CD8-positive, alpha-beta memory T cell (primary cell): ENCODE results near the gene NKTR. TPM values are rescaled to one million over a fixed set of nuclear protein-coding genes. Genes with fewer than 3 reads are reported as not detected.
A peak's percentile ranks its signal among the peaks of the same experiment; 100 is the strongest.

ENCODE experiments used
- CTCF ChIA-PET: fragments of 350-600 bp; sonication (Branson Sonifier 250); formaldehyde crosslinking; loops from one replicate; lab custom pipeline; 2021; ENCODE audit warnings: antibody characterized with exemption; lab: Charles Lee
- POLR2A ChIA-PET: fragments of 350-600 bp; sonication (Branson Sonifier 250); formaldehyde crosslinking; loops from one replicate; lab custom pipeline; 2021; ENCODE audit warnings: antibody characterized with exemption; lab: Charles Lee
- DNase-seq, 5 donors: peaks; one replicate each; pipeline versions ENCODE4 v3.0.0 to v3.0.0-alpha.2; 2020 to 2022; ENCODE audit warnings: mixed read lengths in 1 of 5
- H3K27ac ChIP-seq: one replicate; pipeline ENCODE4 v1.7.0; 2013; ENCODE audit warnings: low read depth, mild to moderate bottlenecking, low read length, moderate library complexity
- H3K27me3 ChIP-seq: 2 replicates; pipeline ENCODE4 v1.7.0; 2013; ENCODE audit warnings: low read length, mild to moderate bottlenecking; ENCODE audit not compliant: insufficient read depth, poor library complexity, severe bottlenecking
- H3K36me3 ChIP-seq: 2 replicates; pipeline ENCODE4 v1.7.0; 2013; ENCODE audit warnings: mild to moderate bottlenecking, low read length, moderate library complexity; ENCODE audit not compliant: insufficient read depth
- H3K4me1 ChIP-seq: 2 replicates; pipeline ENCODE4 v1.7.0; 2013; ENCODE audit warnings: mild to moderate bottlenecking, low read length, moderate library complexity; ENCODE audit not compliant: insufficient read depth
- H3K4me3 ChIP-seq: 2 replicates; pipeline ENCODE4 v1.7.0; 2013; ENCODE audit warnings: mild to moderate bottlenecking, low read length
- H3K9me3 ChIP-seq: 2 replicates; pipeline ENCODE4 v1.7.0; 2013; ENCODE audit warnings: mild to moderate bottlenecking, low read length
- H3K27ac Mint-ChIP-seq, 8 donors: one replicate each; pipeline ENCODE4 v1.8.0; 2020 to 2021; ENCODE audit warnings: mixed read lengths in 8 of 8, mild to moderate bottlenecking in 6 of 8, inconsistent platforms in 3 of 8, moderate library complexity in 3 of 8
- H3K27me3 Mint-ChIP-seq, 2 donors: one replicate each; pipeline ENCODE4 v1.8.0; 2020 to 2021; ENCODE audit warnings: mixed read lengths in 2 of 2, mild to moderate bottlenecking in 1 of 2, moderate library complexity in 1 of 2
- H3K36me3 Mint-ChIP-seq, 3 donors: one replicate each; pipeline ENCODE4 v1.8.0; 2020 to 2021; ENCODE audit warnings: mixed read lengths in 3 of 3, inconsistent platforms in 1 of 3, mild to moderate bottlenecking in 1 of 3
- H3K4me1 Mint-ChIP-seq, 3 donors: one replicate each; pipeline ENCODE4 v1.8.0; 2020 to 2021; ENCODE audit warnings: mixed read lengths in 3 of 3, inconsistent platforms in 1 of 3, mild to moderate bottlenecking in 1 of 3
- H3K4me3 Mint-ChIP-seq, 7 donors: one replicate each; pipeline ENCODE4 v1.8.0; 2020 to 2021; ENCODE audit warnings: mixed read lengths in 7 of 7, mild to moderate bottlenecking in 6 of 7, moderate library complexity in 4 of 7, inconsistent platforms in 2 of 7
- H3K9me3 Mint-ChIP-seq, 5 donors: one replicate each; pipeline ENCODE4 v1.8.0; 2020 to 2022; ENCODE audit warnings: mixed read lengths in 5 of 5, mild to moderate bottlenecking in 3 of 5, moderate library complexity in 2 of 5, inconsistent platforms in 1 of 5
- polyA plus RNA-seq: library from polyadenylated mRNA; unstranded; fragments of 300-500 nt; fragmentation: Illumina TruSeq; gene quantifications from one replicate; pipeline ENCODE4 v1.2.3, GENCODE V29; 2021
- total RNA-seq, 2 experiments: library from RNA; stranded (reverse); gene quantifications; one replicate each; pipeline ENCODE4 v1.2.3, GENCODE V29; 2021

The NKTR gene
- total and polyA plus RNA-seq, 3 experiments from 2014 or later, result 15.8 to 58.2 (median 54.1) TPM

DNA sequence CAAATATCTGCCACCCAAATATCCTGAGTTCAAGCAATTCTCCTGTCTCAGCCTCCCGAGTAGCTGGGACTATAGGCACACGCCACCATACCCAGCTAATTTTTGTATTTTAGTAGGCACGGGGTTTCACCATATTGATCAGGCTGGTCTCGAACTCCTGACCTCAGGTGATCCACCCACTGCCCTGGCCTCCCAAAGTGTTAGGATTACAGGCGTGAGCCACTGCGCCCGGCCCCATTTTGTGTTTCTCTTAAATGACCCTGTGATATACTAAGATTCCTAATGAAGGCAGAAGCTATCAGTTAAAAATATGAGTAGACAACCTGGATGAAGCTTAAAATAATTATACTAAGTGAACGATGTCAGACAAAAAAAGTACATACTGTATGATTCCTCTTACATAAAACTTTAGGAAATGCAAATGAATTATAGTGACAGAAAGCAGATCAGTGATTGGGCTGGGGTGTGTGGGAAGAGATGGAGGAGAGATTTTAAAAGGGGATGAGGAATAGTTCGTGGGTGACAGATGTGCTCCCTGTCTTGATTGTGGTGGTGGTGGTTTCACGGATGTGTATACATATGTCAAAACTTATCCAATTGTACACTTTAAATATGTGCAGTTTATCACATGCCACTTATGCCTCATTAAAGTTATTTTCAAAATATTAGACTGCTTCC lies 81.0 kb downstream of the NKTR start:
- Mint-ChIP-seq H3K9me3 (peaks cover 5 to 18% (median 14%) of the 10 kb centered on the region in 5 donors), H3K4me3 (no peak overlapping the region), H3K27me3 (peaks cover 15 to 48% of the 10 kb centered on the region in 2 donors), H3K27ac (no peak overlapping the region), H3K4me1 (peaks cover 0 to 5% (median 0%) of the 10 kb centered on the region in 3 donors), H3K36me3 (peaks cover 0 to 6% (median 0%) of the 10 kb centered on the region in 3 donors)
- no peak overlapping the region for H3K4me3 ChIP-seq
- no peaks in the 10 kb centered on the region for H3K4me1 ChIP-seq
- H3K9me3 ChIP-seq, result no peaks in the 10 kb centered on the region
- ChIA-PET CTCF (no interaction called here), POLR2A (no interaction called here)
- H3K27ac ChIP-seq, result no peak overlapping the region
- no peak for DNase-seq
- no peaks in the 10 kb centered on the region for H3K27me3 ChIP-seq
- no peaks in the 10 kb centered on the region for H3K36me3 ChIP-seq

DNA sequence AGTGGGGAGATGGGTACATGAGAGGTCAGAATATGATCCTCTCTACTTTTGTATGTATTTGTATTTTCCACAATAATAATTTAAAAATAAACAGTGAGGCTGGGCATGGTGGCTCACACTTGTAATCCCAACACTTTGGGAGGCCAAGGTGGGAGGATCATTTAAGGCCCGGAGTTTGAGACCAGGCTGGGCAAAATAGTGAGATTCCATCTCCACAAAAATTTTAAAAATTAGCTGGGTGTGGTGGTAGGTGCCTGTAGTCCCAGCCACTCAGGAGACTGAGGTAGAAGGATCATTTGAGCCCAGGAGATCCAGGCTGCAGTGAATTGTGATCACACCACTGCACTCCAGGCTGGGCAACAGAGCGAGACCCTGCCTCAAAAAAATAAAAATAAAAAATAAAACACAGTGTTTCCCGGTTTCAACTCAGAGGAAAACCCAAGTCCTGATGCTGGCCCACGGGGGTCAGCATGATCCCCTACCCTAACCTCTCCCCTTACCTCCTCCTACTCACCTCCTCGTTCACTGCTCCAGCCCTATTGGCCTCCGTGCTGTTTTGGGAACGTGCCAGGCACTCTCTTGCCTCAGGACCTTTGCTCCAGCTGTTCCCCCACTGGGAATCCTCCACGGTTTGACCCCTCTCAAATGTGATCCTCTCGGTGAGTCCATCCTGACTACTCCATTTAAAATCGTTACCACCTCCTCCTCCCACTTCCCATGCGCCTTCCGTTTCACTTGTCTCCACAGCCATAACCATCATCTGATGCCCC lies 82.0 kb downstream of the NKTR start:
- Mint-ChIP-seq H3K27me3 (peaks cover 16 to 39% of the 10 kb centered on the region in 2 donors), H3K36me3 (peaks cover 0 to 5% (median 0%) of the 10 kb centered on the region in 3 donors), H3K4me1 (peaks cover 0 to 5% (median 0%) of the 10 kb centered on the region in 3 donors), H3K4me3 (no peak overlapping the region), H3K27ac (no peak overlapping the region), H3K9me3 (peaks cover 0 to 11% (median 8%) of the 10 kb centered on the region in 5 donors)
- H3K27me3 ChIP-seq, result no peaks in the 10 kb centered on the region
- CTCF ChIA-PET, result no interaction called here
- POLR2A ChIA-PET, result no interaction called here
- H3K36me3 ChIP-seq, result no peaks in the 10 kb centered on the region
- no peak overlapping the region for H3K27ac ChIP-seq
- H3K4me3 ChIP-seq, result no peak overlapping the region
- H3K9me3 ChIP-seq, result no peaks in the 10 kb centered on the region
- peak in 1 of 5 donors; percentile 20 for DNase-seq
- no peaks in the 10 kb centered on the region for H3K4me1 ChIP-seq

DNA sequence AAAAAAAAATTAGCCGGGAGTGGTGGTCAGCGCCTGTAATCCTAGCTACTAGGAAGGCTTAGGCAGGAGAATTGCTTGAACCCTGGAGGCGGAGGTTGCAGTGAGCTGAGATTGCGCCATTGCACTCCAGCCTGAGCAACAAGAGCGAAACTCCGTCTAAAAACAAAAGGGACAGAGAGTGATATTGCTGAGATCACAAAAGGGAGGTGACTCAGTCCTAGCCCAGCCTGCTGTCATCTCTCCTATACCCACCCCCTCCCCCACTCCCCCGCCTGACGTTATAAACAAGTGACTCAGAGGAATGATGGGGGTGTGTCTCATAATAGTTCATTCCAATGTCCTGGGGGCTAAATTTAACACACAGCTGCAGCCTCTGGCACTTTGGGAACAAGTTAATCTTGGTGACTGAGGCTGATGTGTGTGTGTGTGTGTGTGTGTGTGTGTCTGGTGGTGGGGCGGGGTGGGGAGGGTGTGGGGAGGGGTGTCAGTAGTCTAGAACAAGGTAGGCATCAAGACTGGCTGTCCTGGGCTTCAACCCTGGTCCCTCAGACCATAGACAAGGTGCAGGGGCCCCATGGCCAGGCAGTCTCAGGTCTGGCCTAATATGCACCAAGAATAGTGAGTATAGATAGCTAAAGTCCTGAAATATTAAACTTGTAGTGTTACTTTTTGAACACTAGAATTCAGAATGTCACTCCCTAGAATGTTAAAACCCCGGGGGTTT lies 83.6 kb downstream of the NKTR start:
- CTCF ChIA-PET, result no interaction called here

DNA sequence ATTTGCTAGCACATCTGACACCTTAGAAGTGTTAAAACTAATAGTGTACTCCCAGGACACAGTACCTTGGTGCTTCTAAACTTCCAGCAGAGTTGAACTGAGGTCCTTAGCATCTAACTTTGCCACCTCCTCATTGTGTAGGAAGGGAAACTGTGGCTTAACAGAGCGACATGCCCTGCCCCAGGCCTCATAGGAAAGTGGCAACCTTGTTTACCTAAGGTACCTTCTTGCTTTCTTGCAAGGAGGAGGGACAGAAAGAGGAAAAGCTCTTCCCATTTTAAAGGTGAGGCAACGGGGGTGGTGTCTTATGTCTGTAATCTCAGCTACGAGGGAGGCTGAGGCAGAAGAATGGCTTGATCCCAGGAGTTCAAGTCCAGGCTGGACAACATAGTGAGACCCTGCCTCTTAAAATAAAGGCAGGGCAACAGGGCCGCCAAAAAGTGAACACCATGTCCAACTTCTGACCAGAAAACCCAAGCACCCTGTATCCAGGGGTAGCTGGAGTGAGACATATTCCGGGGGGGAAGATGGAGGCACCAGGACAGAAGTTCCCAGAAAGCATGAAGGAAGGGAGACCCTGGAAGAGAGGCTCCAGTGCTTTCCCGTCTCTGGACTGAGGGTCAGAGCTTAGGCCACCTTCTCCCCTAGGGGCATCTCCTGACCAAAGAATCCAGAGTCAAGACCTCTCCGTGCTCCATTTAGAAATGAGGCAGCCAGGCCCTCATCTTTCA lies 84.3 kb downstream of the NKTR start:
- Mint-ChIP-seq H3K27ac (no peak overlapping the region), H3K36me3 (no peaks in the 10 kb centered on the region), H3K4me3 (no peak overlapping the region), H3K27me3 (peaks cover 16 to 32% of the 10 kb centered on the region in 2 donors), H3K9me3 (no peaks in the 10 kb centered on the region), H3K4me1 (peaks cover 0 to 5% (median 0%) of the 10 kb centered on the region in 3 donors)
- H3K9me3 ChIP-seq, result no peaks in the 10 kb centered on the region
- no peaks in the 10 kb centered on the region for H3K27me3 ChIP-seq
- DNase-seq, result no peak
- ChIA-PET CTCF (no interaction called here), POLR2A (no interaction called here)
- no peaks in the 10 kb centered on the region for H3K36me3 ChIP-seq
- no peaks in the 10 kb centered on the region for H3K4me1 ChIP-seq
- no peak overlapping the region for H3K4me3 ChIP-seq
- no peak overlapping the region for H3K27ac ChIP-seq

More for the DNA sequence above, 83.6 kb downstream of the NKTR start:
- H3K36me3 Mint-ChIP-seq, result no peaks in the 10 kb centered on the region
- DNase-seq, result peak in 1 of 5 donors; percentile 29
- H3K4me1 ChIP-seq, result no peaks in the 10 kb centered on the region
- H3K36me3 ChIP-seq, result no peaks in the 10 kb centered on the region
- POLR2A ChIA-PET, result interaction anchor here (0.6 kb wide), 1 partner anchor 31 kb away, joined by 3 read pairs; no protein-coding TSS in a partner anchor
- no peak overlapping the region for H3K27ac ChIP-seq
- H3K27me3 Mint-ChIP-seq, result peaks cover 16 to 28% of the 10 kb centered on the region in 2 donors
- H3K4me1 Mint-ChIP-seq, result peaks cover 0 to 5% (median 0%) of the 10 kb centered on the region in 3 donors
- no peak overlapping the region for H3K4me3 ChIP-seq
- no peaks in the 10 kb centered on the region for H3K27me3 ChIP-seq
- no peak overlapping the region for H3K27ac Mint-ChIP-seq
- H3K9me3 ChIP-seq, result no peaks in the 10 kb centered on the region
- H3K9me3 Mint-ChIP-seq, result no peaks in the 10 kb centered on the region
- no peak overlapping the region for H3K4me3 Mint-ChIP-seq

GRCh38 chr3:42685363-42685881 lies 84.9 kb downstream of the NKTR start, which contains the start of gene KLHL40:
Gene KLHL40 (plus strand): TSS chr3:42685537. CDS start chr3:42685619, 82 bp downstream.
- DNase-seq, result no peak
- Mint-ChIP-seq H3K9me3 (no peaks in the 10 kb centered on the region), H3K36me3 (no peaks in the 10 kb centered on the region), H3K27me3 (peaks cover 16 to 29% of the 10 kb centered on the region in 2 donors), H3K27ac (no peak within 1 kb of the TSS), H3K4me1 (peaks cover 0 to 5% (median 0%) of the 10 kb centered on the region in 3 donors), H3K4me3 (peak within 1 kb of the TSS in 1 of 7 donors; percentile 13)
- no peak within 1 kb of the TSS for H3K27ac ChIP-seq
- POLR2A ChIA-PET, result no interaction called here
- H3K4me1 ChIP-seq, result no peaks in the 10 kb centered on the region
- H3K9me3 ChIP-seq, result no peaks in the 10 kb centered on the region
- H3K27me3 ChIP-seq, result no peaks in the 10 kb centered on the region
- CTCF ChIA-PET, result no interaction called here
- H3K4me3 ChIP-seq, result no peak within 1 kb of the TSS
- H3K36me3 ChIP-seq, result no peaks in the 10 kb centered on the region

DNA sequence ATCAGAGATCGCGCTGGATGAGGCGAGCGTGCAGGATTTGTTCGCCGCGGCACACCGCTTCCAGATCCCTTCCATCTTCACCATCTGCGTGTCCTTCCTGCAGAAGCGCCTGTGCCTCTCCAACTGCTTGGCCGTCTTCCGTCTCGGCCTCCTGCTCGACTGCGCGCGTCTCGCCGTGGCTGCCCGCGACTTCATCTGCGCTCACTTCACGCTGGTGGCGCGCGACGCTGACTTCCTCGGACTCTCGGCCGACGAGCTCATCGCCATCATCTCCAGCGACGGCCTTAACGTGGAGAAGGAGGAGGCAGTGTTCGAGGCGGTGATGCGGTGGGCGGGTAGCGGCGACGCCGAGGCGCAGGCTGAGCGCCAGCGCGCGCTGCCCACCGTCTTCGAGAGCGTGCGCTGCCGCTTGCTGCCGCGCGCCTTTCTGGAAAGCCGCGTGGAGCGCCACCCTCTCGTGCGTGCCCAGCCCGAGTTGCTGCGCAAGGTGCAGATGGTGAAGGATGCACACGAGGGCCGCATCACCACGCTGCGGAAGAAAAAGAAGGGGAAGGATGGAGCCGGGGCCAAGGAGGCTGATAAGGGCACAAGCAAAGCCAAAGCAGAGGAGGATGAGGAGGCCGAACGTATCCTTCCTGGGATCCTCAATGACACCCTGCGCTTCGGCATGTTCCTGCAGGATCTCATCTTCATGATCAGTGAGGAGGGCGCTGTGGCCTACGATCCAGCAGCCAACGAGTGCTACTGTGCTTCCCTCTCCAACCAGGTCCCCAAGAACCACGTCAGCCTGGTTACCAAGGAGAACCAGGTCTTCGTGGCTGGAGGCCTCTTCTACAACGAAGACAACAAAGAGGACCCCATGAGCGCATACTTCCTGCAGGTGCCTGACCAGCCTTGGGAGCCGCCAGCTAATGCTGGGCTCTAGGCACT lies 85.7 kb downstream of the NKTR start:
- Histone ChIP-seq H3K27ac (no peak overlapping the region), H3K9me3 (no peaks in the 10 kb centered on the region), H3K4me3 (no peak overlapping the region), H3K36me3 (no peaks in the 10 kb centered on the region), H3K27me3 (no peaks in the 10 kb centered on the region), H3K4me1 (no peaks in the 10 kb centered on the region)
- DNase-seq, result no peak
- no peaks in the 10 kb centered on the region for H3K9me3 Mint-ChIP-seq
- POLR2A ChIA-PET, result no interaction called here
- peaks cover 0 to 5% (median 0%) of the 10 kb centered on the region in 3 donors for H3K4me1 Mint-ChIP-seq
- CTCF ChIA-PET, result no interaction called here
- H3K36me3 Mint-ChIP-seq, result no peaks in the 10 kb centered on the region
- H3K4me3 Mint-ChIP-seq, result peak overlapping the region in 1 of 7 donors; percentile 13
- H3K27me3 Mint-ChIP-seq, result peaks cover 20 to 23% of the 10 kb centered on the region in 2 donors
- no peak overlapping the region for H3K27ac Mint-ChIP-seq
